ENCODE measurements around the gene AFF3.
"Not testable (repeated sequence)": the region's sequence is repeated elsewhere in the genome, so short reads cannot be mapped to it uniquely, and the experiment has no call there.

Gene AFF3

DNA sequence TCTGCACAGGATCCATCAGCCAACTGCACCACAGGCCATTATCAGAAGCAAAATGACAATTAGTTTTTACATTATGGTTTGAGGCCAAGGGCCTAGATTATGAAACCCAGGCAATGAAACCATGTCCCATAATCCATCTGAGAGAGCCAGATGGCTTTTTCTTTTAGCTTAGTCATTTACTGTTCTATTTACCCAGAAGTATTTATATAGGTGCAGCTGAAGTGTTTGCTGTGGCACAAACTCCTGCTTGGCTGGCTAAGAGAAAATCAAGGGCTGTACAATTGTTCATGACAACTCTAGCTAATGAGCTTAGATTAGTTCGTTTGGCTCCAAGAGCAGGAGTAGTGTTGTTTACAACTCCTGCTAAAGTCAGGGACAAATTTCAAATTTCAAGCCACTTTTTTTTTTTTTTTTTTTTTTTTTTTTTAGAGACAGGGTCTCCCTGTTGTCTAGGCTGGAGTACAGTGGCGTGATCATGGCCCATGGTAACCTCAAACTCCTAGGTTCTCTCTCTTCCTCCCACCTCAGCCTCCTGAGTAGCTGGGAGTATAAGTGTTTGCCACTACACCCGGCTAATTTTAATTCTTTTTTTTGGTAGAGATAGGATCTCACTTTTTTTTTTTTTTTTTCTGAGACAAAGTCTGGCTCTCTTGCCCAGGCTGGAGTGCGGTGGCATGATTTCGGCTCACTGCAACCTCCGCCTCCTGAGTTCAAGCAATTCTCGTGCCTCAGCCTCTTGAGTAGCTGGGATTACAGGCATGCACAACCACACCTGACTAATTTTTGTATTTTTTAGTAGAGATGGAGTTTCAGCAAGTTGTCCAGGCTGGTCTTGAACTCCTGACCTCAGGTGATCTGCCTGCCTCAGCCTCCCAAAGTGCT lies 634.2 kb downstream of the AFF3 start:
- DNase-seq, result no peak

DNA sequence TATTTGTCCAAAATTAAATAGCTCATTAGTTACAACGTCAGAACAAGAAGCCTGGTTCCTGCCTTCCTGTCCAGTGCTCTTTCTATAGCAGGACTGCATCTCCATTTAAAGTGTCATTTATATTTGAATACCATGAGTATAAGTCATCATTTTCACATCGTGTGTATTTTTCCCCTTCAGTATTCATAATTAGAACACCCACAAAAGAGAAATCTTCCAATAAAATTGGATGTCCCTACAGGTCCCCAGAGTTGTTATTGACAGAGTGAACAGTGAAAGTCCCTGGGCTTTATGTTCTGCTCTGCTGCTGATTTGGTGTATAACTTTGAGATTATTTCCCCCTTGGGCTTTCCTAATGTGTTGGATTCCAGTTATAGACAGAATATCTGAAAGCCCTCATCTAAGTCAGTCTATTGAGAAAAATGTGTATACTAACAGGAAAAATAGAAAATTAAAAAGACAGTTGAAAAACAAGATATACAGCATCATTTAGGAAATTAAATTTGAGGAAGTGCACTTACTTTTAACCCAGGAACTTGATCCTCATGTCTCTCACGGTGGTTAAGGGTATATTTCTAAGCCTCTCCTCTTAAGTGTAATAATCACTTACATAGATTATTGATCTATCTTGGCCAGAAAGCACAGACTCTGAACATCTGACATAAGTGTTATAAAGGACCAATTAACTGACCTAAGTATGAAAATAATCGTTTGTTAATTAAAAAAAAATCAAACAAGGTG lies 637.4 kb downstream of the AFF3 start:
- DNase-seq, result no peak

DNA sequence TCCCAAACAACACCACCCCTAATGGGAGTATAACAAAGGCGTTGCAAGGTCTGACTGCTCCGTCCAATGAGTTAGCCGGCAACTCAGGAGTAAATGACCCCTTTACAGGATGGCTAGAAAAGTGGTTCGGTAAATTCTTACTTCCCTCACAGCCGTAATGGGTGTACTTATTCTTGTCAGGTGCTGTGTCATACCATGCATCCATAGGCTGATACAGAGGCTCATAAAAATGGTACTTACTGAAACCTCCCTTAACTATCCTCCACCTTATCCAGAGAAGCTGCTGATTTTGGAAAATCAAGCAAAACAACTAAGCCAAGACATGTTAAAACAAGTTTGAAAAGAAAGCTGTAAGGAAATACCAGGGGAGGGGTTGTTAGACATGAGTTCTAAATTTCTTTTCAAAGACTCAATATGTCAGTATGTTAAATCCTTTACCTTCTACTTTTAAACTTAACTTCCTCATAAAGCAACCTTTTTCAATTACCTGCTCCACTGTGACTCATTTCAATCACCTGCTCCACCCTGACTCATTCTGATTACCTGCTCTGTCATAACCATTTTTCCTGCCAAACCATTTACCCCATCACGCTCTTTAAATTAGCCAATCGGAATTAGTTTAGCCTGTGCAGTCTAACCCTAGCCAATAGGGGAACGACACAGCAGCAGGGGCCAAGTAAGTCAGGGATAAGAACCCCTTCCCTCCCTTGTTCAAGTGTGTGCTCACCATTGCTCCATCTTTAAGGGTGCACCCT lies 638.6 kb downstream of the AFF3 start:
- not testable (repeated sequence) for DNase-seq

DNA sequence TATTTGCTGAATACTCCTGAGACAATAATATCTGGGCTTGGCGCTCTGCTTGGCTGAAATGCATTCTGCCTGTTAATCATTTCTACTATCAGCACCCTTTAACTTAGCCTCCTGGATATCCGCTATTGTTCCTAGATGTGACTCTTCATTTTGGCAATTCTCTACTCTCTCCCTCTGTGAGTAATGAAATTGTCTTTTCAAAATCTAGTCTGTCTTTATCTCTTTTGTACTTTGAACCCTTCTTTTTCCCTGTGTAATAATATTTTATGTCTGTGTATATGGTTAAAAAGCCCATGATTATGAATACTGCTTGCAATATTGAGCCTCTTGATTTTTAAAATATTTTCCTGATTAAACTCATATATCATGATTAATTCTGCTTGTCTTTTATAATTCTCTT lies 646.4 kb downstream of the AFF3 start:
- no peak for DNase-seq
